Testis (tissue), 3 donors: ENCODE measurements around the gene EEA1. TPM values are rescaled to one million over a fixed set of nuclear protein-coding genes. Genes with fewer than 3 reads are reported as not detected.

ENCODE experiments used
- DNase-seq: peaks from one replicate; pipeline ENCODE4 v3.0.0-alpha.2; 2019
- H3K27ac ChIP-seq, 2 donors: fragments of 200-600 bp; sonication (generic); one replicate each; pipeline ENCODE4 v1.5.1; 2019
- H3K27me3 ChIP-seq: fragments of 200-600 bp; sonication (generic); one replicate; pipeline ENCODE4 v1.5.1; 2019
- H3K36me3 ChIP-seq: fragments of 200-600 bp; sonication (generic); one replicate; pipeline ENCODE4 v1.5.1; 2017; ENCODE audit warnings: low read depth; ENCODE audit errors: missing control alignments
- H3K4me1 ChIP-seq: fragments of 200-600 bp; sonication (generic); one replicate; pipeline ENCODE4 v1.5.1; 2019
- H3K4me3 ChIP-seq, 2 donors: fragments of 200-600 bp; sonication (generic); one replicate each; pipeline ENCODE4 v1.5.1; 2017 to 2019
- H3K9me3 ChIP-seq: fragments of 200-600 bp; sonication (generic); one replicate; pipeline ENCODE4 v1.5.1; 2017
- POLR2A ChIP-seq: fragments of 450-650 bp; IDR thresholded peaks from one replicate; pipeline ENCODE4 v1.6.1; 2017; ENCODE audit warnings: antibody characterized with exemption, mild to moderate bottlenecking, moderate library complexity
- WGBS, 2 donors: methylation state at CpG; one replicate each; pipeline ENCODE4 v1.1.5; 2018; 5-methylcytosine and 5-hydroxymethylcytosine counted together
- intact Hi-C: fragments of 100-400 bp; cut with DNase I; formaldehyde crosslinking; loops from one replicate; pipeline ENCODE4 v1.15.1; 2023; ENCODE audit warnings: low total_unique reads
- polyA plus RNA-seq: library from polyadenylated mRNA; stranded (reverse); fragments of 350-450 nt; fragmentation: Illumina TruSeq; extraction: RNeasy Lipid Tissue Mini Kit (QIAGEN cat#74804); gene quantifications from one replicate; pipeline ENCODE4 v1.2.3, GENCODE V29; 2014; ENCODE audit warnings: low read depth, low replicate concordance; ENCODE audit not compliant: insufficient read depth
- total RNA-seq, 2 donors: library from RNA; depleted of rRNA; stranded (reverse); fragments of >200 nt; gene quantifications; one replicate each; pipeline ENCODE4 v1.2.3, GENCODE V29; 2016
- TF ChIP-seq, protein P1 (sequence below), 3 experiments: fragments of 450-650 bp in 2 of 3; fragments of 200-600 bp in 1 of 3; sonication (generic) in 1 of 3; IDR thresholded peaks; one replicate each; pipeline ENCODE4 v1.5.1; 2016 to 2019; ENCODE audit warnings: antibody characterized with exemption in 3 of 3, mild to moderate bottlenecking in 2 of 3, moderate library complexity in 1 of 3

Gene EEA1
- total and polyA plus RNA-seq, 3 donors from 2014 or later = 1.8 to 14.9 (median 14.3) TPM

GRCh38 chr12:92857818-92858217 lies 71.3 kb downstream of the EEA1 start:
- no peak overlapping the region for H3K4me3 ChIP-seq
- intact Hi-C loops = no loop called here
- no peak for TF ChIP-seq POLR2A
- TF ChIP-seq, protein P1, sequence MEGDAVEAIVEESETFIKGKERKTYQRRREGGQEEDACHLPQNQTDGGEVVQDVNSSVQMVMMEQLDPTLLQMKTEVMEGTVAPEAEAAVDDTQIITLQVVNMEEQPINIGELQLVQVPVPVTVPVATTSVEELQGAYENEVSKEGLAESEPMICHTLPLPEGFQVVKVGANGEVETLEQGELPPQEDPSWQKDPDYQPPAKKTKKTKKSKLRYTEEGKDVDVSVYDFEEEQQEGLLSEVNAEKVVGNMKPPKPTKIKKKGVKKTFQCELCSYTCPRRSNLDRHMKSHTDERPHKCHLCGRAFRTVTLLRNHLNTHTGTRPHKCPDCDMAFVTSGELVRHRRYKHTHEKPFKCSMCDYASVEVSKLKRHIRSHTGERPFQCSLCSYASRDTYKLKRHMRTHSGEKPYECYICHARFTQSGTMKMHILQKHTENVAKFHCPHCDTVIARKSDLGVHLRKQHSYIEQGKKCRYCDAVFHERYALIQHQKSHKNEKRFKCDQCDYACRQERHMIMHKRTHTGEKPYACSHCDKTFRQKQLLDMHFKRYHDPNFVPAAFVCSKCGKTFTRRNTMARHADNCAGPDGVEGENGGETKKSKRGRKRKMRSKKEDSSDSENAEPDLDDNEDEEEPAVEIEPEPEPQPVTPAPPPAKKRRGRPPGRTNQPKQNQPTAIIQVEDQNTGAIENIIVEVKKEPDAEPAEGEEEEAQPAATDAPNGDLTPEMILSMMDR (IDR thresholded peaks at IDR 0.05) = no peak
- 92 to 99% methylated on average over 8 of the region's 8 CpGs for WGBS, 2 donors
- no peak overlapping the region for H3K27ac ChIP-seq
- H3K36me3 ChIP-seq = no peaks in the 10 kb centered on the region
- DNase-seq = no peak
- H3K9me3 ChIP-seq = no peaks in the 10 kb centered on the region
- H3K27me3 ChIP-seq = no peaks in the 10 kb centered on the region
- H3K4me1 ChIP-seq = no peaks in the 10 kb centered on the region

GRCh38 chr12:92854344-92854743 lies 74.8 kb downstream of the EEA1 start:
- H3K4me1 ChIP-seq = no peaks in the 10 kb centered on the region
- H3K4me3 ChIP-seq = no peak overlapping the region
- H3K36me3 ChIP-seq = no peaks in the 10 kb centered on the region
- no peak for TF ChIP-seq POLR2A
- TF ChIP-seq, protein P1 (IDR thresholded peaks at IDR 0.05) = no peak
- intact Hi-C loops = no loop called here
- WGBS, 2 donors = 83 to 93% methylated on average over 3 of the region's 3 CpGs
- no peaks in the 10 kb centered on the region for H3K27me3 ChIP-seq
- no peak overlapping the region for H3K27ac ChIP-seq
- DNase-seq = no peak
- no peaks in the 10 kb centered on the region for H3K9me3 ChIP-seq

GRCh38 chr12:92848740-92849139 lies 80.4 kb downstream of the EEA1 start:
- no peak overlapping the region for H3K4me3 ChIP-seq
- H3K9me3 ChIP-seq = no peaks in the 10 kb centered on the region
- H3K36me3 ChIP-seq = no peaks in the 10 kb centered on the region
- WGBS, 2 donors = 93 to 97% methylated on average over 3 of the region's 3 CpGs
- H3K27ac ChIP-seq = no peak overlapping the region
- intact Hi-C loops = no loop called here
- no peak for DNase-seq
- no peaks in the 10 kb centered on the region for H3K27me3 ChIP-seq
- no peak for TF ChIP-seq POLR2A
- TF ChIP-seq, protein P1 (IDR thresholded peaks at IDR 0.05) = no peak
- no peaks in the 10 kb centered on the region for H3K4me1 ChIP-seq

- H3K9me3 ChIP-seq = no peaks in the 10 kb centered on the region
- no peak overlapping the region for H3K4me3 ChIP-seq
- no peak for DNase-seq
- no peak overlapping the region for H3K27ac ChIP-seq
- H3K4me1 ChIP-seq = no peaks in the 10 kb centered on the region
- intact Hi-C loops = no loop called here
- WGBS, 2 donors = 87 to 90% methylated on average over 1 of the region's 1 CpG
- TF ChIP-seq, protein P1 (IDR thresholded peaks at IDR 0.05) = no peak
- TF ChIP-seq POLR2A = no peak
- H3K27me3 ChIP-seq = no peaks in the 10 kb centered on the region
- no peaks in the 10 kb centered on the region for H3K36me3 ChIP-seq
These were observed 81.7 kb downstream of the EEA1 start for GRCh38 chr12:92847368-92847767.

- no peak for DNase-seq
- H3K4me3 ChIP-seq = no peak overlapping the region
- no peaks in the 10 kb centered on the region for H3K9me3 ChIP-seq
- H3K27ac ChIP-seq = no peak overlapping the region
- TF ChIP-seq, protein P1 (IDR thresholded peaks at IDR 0.05) = no peak
- TF ChIP-seq POLR2A = no peak
- intact Hi-C loops = no loop called here
- no peaks in the 10 kb centered on the region for H3K36me3 ChIP-seq
- H3K27me3 ChIP-seq = no peaks in the 10 kb centered on the region
- WGBS, 2 donors = 94 to 97% methylated on average over 3 of the region's 3 CpGs
- H3K4me1 ChIP-seq = no peaks in the 10 kb centered on the region
These were observed 83.8 kb downstream of the EEA1 start for GRCh38 chr12:92845329-92845728.
